ENCODE data around the gene DGKQ. TPM values are rescaled to one million over a fixed set of nuclear protein-coding genes. Genes with fewer than 3 reads are reported as not detected.

DGKQ gene, protein sequence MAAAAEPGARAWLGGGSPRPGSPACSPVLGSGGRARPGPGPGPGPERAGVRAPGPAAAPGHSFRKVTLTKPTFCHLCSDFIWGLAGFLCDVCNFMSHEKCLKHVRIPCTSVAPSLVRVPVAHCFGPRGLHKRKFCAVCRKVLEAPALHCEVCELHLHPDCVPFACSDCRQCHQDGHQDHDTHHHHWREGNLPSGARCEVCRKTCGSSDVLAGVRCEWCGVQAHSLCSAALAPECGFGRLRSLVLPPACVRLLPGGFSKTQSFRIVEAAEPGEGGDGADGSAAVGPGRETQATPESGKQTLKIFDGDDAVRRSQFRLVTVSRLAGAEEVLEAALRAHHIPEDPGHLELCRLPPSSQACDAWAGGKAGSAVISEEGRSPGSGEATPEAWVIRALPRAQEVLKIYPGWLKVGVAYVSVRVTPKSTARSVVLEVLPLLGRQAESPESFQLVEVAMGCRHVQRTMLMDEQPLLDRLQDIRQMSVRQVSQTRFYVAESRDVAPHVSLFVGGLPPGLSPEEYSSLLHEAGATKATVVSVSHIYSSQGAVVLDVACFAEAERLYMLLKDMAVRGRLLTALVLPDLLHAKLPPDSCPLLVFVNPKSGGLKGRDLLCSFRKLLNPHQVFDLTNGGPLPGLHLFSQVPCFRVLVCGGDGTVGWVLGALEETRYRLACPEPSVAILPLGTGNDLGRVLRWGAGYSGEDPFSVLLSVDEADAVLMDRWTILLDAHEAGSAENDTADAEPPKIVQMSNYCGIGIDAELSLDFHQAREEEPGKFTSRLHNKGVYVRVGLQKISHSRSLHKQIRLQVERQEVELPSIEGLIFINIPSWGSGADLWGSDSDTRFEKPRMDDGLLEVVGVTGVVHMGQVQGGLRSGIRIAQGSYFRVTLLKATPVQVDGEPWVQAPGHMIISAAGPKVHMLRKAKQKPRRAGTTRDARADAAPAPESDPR
- total RNA-seq: 13.0 and 14.4 TPM in 2 replicates

- intact Hi-C loops (cut with micrococcal nuclease): loop anchor here (1.0 to 2.0 kb wide), 4 partner anchors 12 to 94 kb away; partner anchors contain the start of genes FGFRL1, GAK and TMEM175
- no peaks in the 10 kb centered on the region for H3K9me3 Mint-ChIP-seq
- H3K36me3 Mint-ChIP-seq (ENCODE audit: low read depth): no peaks in the 10 kb centered on the region
- H3K4me3 Mint-ChIP-seq (ENCODE audit: low read depth): peak within 1 kb of the TSS; percentile 52
- no peak within 1 kb of the TSS for H3K27ac Mint-ChIP-seq
- no peaks in the 10 kb centered on the region for H3K4me1 Mint-ChIP-seq (ENCODE audit: low read depth)
- no peaks in the 10 kb centered on the region for H3K27me3 Mint-ChIP-seq (ENCODE audit: low read depth)
- peak; percentile 79 for DNase-seq (ENCODE audit: low spot score)
Measured at GRCh38 chr4:973431-974397, at the start of gene DGKQ. Gene DGKQ, minus strand, starts transcription at chr4:973569. Its CDS starts 87 bp downstream, at chr4:973482.

- no peaks in the 10 kb centered on the region for H3K27me3 Mint-ChIP-seq (ENCODE audit: low read depth)
- H3K4me3 Mint-ChIP-seq (ENCODE audit: low read depth): no peak overlapping the region
- intact Hi-C loops (cut with micrococcal nuclease): no loop called here
- H3K36me3 Mint-ChIP-seq (ENCODE audit: low read depth): peaks cover 7% of the 10 kb centered on the region
- no peak overlapping the region for H3K27ac Mint-ChIP-seq
- no peaks in the 10 kb centered on the region for H3K9me3 Mint-ChIP-seq
- peaks cover 4% of the 10 kb centered on the region for H3K4me1 Mint-ChIP-seq (ENCODE audit: low read depth)
- no peak for DNase-seq (ENCODE audit: low spot score)
Measured at GRCh38 chr4:1022739-1023066, 49.3 kb upstream of the DGKQ start.

DNA sequence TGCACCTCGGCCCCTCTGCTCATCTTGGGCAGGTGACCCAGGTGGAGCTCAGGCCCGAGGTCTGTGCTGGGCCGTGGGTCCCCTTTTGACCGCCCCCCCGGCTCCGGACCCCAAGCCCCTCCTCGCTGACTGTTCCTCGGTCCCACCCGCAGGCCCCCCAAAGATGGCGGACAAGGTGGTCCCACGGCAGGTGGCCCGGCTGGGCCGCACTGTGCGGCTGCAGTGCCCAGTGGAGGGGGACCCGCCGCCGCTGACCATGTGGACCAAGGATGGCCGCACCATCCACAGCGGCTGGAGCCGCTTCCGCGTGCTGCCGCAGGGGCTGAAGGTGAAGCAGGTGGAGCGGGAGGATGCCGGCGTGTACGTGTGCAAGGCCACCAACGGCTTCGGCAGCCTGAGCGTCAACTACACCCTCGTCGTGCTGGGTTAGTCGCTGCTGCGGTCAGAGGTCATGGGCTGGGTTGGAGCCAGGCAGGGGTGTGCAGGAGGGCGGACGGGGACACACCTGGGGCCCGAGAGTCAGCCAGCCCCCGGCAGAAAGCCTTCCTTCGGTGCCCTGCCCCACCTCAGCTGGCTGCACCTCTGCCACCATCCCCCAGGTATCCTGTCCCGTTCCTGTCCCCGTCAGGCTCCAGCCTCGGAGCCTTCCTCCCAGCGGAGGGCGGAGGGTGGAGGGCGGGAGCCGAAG, 48.8 kb upstream of the DGKQ start:
- Mint-ChIP-seq H3K9me3 (no peaks in the 10 kb centered on the region), H3K27me3 (ENCODE audit: low read depth) (no peaks in the 10 kb centered on the region), H3K27ac (no peak overlapping the region), H3K36me3 (ENCODE audit: low read depth) (peaks cover 7% of the 10 kb centered on the region), H3K4me3 (ENCODE audit: low read depth) (no peak overlapping the region), H3K4me1 (ENCODE audit: low read depth) (peaks cover 4% of the 10 kb centered on the region)
- intact Hi-C loops (cut with micrococcal nuclease): no loop called here
- DNase-seq (ENCODE audit: low spot score): no peak

- Mint-ChIP-seq H3K27me3 (ENCODE audit: low read depth) (no peaks in the 10 kb centered on the region), H3K36me3 (ENCODE audit: low read depth) (peaks cover 7% of the 10 kb centered on the region), H3K27ac (no peak overlapping the region), H3K9me3 (no peaks in the 10 kb centered on the region), H3K4me3 (ENCODE audit: low read depth) (no peak overlapping the region), H3K4me1 (ENCODE audit: low read depth) (peaks cover 4% of the 10 kb centered on the region)
- intact Hi-C loops (cut with micrococcal nuclease): no loop called here
- no peak for DNase-seq (ENCODE audit: low spot score)
Measured at GRCh38 chr4:1021386-1022050, 48.1 kb upstream of the DGKQ start.

DNA sequence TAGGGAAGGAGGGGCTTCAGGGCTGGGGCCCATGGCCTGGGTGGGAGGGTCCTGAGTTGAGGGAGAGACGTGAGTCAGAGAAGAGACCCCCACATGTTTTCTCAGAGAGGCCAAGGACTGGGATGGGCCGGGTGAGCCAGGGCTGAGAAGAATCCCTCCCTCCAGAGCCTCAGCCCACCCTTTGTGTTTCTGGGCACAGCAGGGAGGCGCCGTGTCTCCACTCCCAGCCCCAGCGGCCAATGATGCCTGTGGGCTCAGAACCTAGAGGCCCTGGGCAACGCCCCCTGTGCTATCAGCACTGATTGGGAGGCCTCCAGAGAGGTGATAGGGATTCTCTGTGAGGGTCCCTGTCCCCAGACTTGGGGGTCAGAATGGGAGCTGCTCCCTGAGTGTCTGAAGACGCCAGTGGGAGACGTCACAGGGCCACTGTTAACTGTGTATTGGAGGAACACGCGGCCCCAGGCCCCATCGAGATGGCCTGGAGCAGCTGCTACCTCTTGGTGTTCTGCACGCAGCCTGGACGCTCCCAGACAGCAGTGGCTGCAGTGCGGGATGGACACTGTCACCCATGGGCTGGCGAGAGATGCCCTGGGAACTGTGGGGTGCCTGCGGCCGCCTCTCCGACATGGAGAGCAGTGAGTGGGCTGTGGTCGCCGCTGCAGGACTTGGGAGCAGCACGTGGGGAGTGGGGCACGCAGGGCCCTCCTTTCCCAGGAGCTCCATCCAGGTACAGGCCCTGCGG, 46.5 kb upstream of the DGKQ start:
- Mint-ChIP-seq H3K9me3 (no peaks in the 10 kb centered on the region), H3K27ac (no peak overlapping the region), H3K36me3 (ENCODE audit: low read depth) (no peaks in the 10 kb centered on the region), H3K4me3 (ENCODE audit: low read depth) (no peak overlapping the region), H3K27me3 (ENCODE audit: low read depth) (no peaks in the 10 kb centered on the region), H3K4me1 (ENCODE audit: low read depth) (no peaks in the 10 kb centered on the region)
- DNase-seq (ENCODE audit: low spot score): no peak
- intact Hi-C loops (cut with micrococcal nuclease): no loop called here

- Mint-ChIP-seq H3K9me3 (no peaks in the 10 kb centered on the region), H3K4me1 (ENCODE audit: low read depth) (no peaks in the 10 kb centered on the region), H3K4me3 (ENCODE audit: low read depth) (no peak overlapping the region), H3K27me3 (ENCODE audit: low read depth) (no peaks in the 10 kb centered on the region), H3K27ac (no peak overlapping the region), H3K36me3 (ENCODE audit: low read depth) (no peaks in the 10 kb centered on the region)
- intact Hi-C loops (cut with micrococcal nuclease): no loop called here
- DNase-seq (ENCODE audit: low spot score): no peak
Measured at GRCh38 chr4:1019320-1019719, 46.0 kb upstream of the DGKQ start.

DNA sequence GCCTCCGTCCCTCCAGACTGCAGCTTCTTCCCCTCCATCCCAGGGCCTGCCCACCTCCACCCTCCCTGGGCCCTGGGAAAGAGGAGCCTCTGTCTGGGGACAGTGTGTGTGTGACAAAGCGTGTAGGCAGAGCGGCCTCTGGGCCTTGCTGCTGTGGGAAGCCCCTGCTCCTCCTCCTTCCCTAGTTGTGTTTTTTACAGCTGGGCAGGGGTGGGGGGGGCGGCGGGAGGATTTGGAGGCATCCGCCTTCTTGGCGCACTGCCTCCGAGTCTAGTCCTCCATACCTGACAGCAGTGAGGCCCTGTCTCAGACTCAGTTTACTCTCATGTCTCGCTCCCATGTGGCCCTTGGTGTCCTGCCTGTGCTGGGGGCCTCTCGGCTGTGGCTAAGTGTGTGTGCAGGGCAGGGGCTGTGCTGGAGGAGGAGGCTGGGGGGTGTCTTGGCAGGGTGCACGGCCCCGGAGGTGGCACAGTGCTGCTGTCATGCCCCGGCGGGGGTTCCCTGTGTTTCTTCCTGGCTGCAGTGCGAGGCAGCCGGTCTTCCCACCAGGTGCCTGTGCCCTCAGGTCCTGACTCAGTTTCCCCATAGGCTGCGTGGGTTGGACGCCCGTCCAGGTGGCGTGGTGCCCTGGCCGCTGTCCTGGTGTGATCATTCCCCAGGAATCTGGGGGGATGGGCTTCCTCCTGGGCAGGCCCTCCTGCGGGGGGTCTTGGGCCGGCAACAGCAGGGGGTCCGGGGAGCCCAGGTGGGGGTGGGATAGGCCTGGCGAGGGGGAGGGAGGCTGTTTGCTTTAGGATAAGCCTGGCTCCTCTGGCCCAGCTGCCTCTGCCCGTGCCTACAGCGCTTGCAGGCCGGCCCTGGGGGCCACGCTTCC, 45.0 kb upstream of the DGKQ start:
- Mint-ChIP-seq H3K4me3 (ENCODE audit: low read depth) (no peak overlapping the region), H3K36me3 (ENCODE audit: low read depth) (no peaks in the 10 kb centered on the region), H3K4me1 (ENCODE audit: low read depth) (peaks cover 3% of the 10 kb centered on the region), H3K9me3 (no peaks in the 10 kb centered on the region), H3K27me3 (ENCODE audit: low read depth) (no peaks in the 10 kb centered on the region), H3K27ac (no peak overlapping the region)
- intact Hi-C loops (cut with micrococcal nuclease): no loop called here
- DNase-seq (ENCODE audit: low spot score): no peak

GRCh38 chr4:1017706-1018105, 44.3 kb upstream of the DGKQ start:
- intact Hi-C loops (cut with micrococcal nuclease): no loop called here
- no peak for DNase-seq (ENCODE audit: low spot score)
- H3K27me3 Mint-ChIP-seq (ENCODE audit: low read depth): no peaks in the 10 kb centered on the region
- H3K27ac Mint-ChIP-seq: no peak overlapping the region
- no peaks in the 10 kb centered on the region for H3K36me3 Mint-ChIP-seq (ENCODE audit: low read depth)
- no peak overlapping the region for H3K4me3 Mint-ChIP-seq (ENCODE audit: low read depth)
- H3K4me1 Mint-ChIP-seq (ENCODE audit: low read depth): peaks cover 3% of the 10 kb centered on the region
- no peaks in the 10 kb centered on the region for H3K9me3 Mint-ChIP-seq

DNA sequence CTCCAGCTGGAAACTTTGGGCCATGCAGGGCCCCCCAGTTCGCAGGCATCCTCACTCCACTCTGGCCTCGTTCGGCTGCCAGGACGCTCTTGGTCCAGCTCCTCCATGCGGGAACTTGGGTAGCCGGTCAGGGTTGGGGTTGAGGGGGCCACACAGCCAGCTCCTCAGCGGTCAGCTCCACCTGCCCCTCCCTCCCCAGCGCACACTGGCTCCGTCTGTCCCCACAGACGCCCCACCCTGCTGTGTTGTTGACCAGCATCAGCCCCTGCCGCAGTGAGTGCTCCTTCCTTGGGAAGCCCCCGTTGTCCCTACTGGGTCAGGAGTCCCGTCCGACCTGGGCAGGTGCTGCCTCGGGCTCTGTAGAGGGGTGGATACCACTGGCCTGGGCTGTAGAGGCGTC, 43.8 kb upstream of the DGKQ start:
- Mint-ChIP-seq H3K36me3 (ENCODE audit: low read depth) (no peaks in the 10 kb centered on the region), H3K27me3 (ENCODE audit: low read depth) (no peaks in the 10 kb centered on the region)

GRCh38 chr4:1015746-1016145, 42.4 kb upstream of the DGKQ start:
- no peak for DNase-seq (ENCODE audit: low spot score)
- Mint-ChIP-seq H3K4me1 (ENCODE audit: low read depth) (peaks cover 3% of the 10 kb centered on the region), H3K27me3 (ENCODE audit: low read depth) (no peaks in the 10 kb centered on the region), H3K9me3 (no peaks in the 10 kb centered on the region), H3K4me3 (ENCODE audit: low read depth) (no peak overlapping the region), H3K36me3 (ENCODE audit: low read depth) (no peaks in the 10 kb centered on the region), H3K27ac (no peak overlapping the region)
- intact Hi-C loops (cut with micrococcal nuclease): no loop called here

More for the DNA sequence above, 43.8 kb upstream of the DGKQ start:
- no peak overlapping the region for H3K4me3 Mint-ChIP-seq (ENCODE audit: low read depth)
- intact Hi-C loops (cut with micrococcal nuclease): no loop called here
- H3K9me3 Mint-ChIP-seq: no peaks in the 10 kb centered on the region
- no peak for DNase-seq (ENCODE audit: low spot score)
- H3K4me1 Mint-ChIP-seq (ENCODE audit: low read depth): peaks cover 3% of the 10 kb centered on the region
- H3K27ac Mint-ChIP-seq: no peak overlapping the region

Measured in activated T-helper 2 cell treated with anti-CD3 and anti-CD28 coated beads, Interferon-gamma antibody, Interleukin-2, Interleukin-4, amounts not matched to agents 10 μg/mL and 5 μg/mL and 100 μg/mL, durations not matched to agents 14 hours and 24 hours and 36 hours (primary cell).